ENCODE measurements around the gene LIMS1.
"Not testable (repeated sequence)": the region's sequence is repeated elsewhere in the genome, so short reads cannot be mapped to it uniquely, and the experiment has no call there.

LIMS1 gene

GRCh38 chr2:108533832-108534583, at the start of gene LIMS1:
TSS of gene LIMS1 (plus strand) at chr2:108534470. CDS start at chr2:108534563, 93 bp downstream.
- peak; percentile 85 for DNase-seq

- DNase-seq, result no peak
Observed at GRCh38 chr2:108485253-108485652, 49.0 kb upstream of the LIMS1 start.

GRCh38 chr2:108490506-108491122, 43.7 kb upstream of the LIMS1 start:
- no peak for DNase-seq

GRCh38 chr2:108491848-108492247, 42.4 kb upstream of the LIMS1 start:
- DNase-seq, result no peak

- no peak for DNase-seq
Observed at GRCh38 chr2:108492364-108492763, 41.9 kb upstream of the LIMS1 start.

- not testable (repeated sequence) for DNase-seq
Observed at GRCh38 chr2:108496167-108496566, 38.1 kb upstream of the LIMS1 start.

GRCh38 chr2:108507620-108508019, 26.6 kb upstream of the LIMS1 start:
- not testable (repeated sequence) for DNase-seq

GRCh38 chr2:108512431-108512830, 21.8 kb upstream of the LIMS1 start:
- DNase-seq, result not testable (repeated sequence)

- DNase-seq, result not testable (repeated sequence)
Observed at GRCh38 chr2:108514478-108514877, 19.8 kb upstream of the LIMS1 start.

- DNase-seq, result not testable (repeated sequence)
Observed at GRCh38 chr2:108524688-108525087, 9.6 kb upstream of the LIMS1 start.

GRCh38 chr2:108525258-108525657, 9.0 kb upstream of the LIMS1 start:
- DNase-seq, result not testable (repeated sequence)

- DNase-seq, result no peak
Observed at GRCh38 chr2:108531674-108532055, 2.6 kb upstream of the LIMS1 start.

- DNase-seq, result no peak
Observed at GRCh38 chr2:108534584-108535356, 500 bp downstream of the LIMS1 start.

GRCh38 chr2:108535357-108535631, 1.0 kb downstream of the LIMS1 start:
- DNase-seq, result no peak

- DNase-seq, result no peak
Observed at GRCh38 chr2:108536133-108536780, 2.0 kb downstream of the LIMS1 start.

GRCh38 chr2:108536911-108537310, 2.6 kb downstream of the LIMS1 start:
- no peak for DNase-seq

GRCh38 chr2:108538000-108538625, 3.8 kb downstream of the LIMS1 start:
- no peak for DNase-seq

GRCh38 chr2:108541451-108541850, 7.2 kb downstream of the LIMS1 start:
- no peak for DNase-seq

- no peak for DNase-seq
Observed at GRCh38 chr2:108542071-108542470, 7.8 kb downstream of the LIMS1 start.

- no peak for DNase-seq
Observed at GRCh38 chr2:108547606-108548005, 13.3 kb downstream of the LIMS1 start.

- no peak for DNase-seq
Observed at GRCh38 chr2:108548208-108549003, 14.1 kb downstream of the LIMS1 start.

GRCh38 chr2:108552566-108552965, 18.3 kb downstream of the LIMS1 start:
- DNase-seq, result no peak

All from GDM1 (cell line).